HUDEP-2 (cell line): ENCODE data around the gene PDE4B.
"Not testable (repeated sequence)": the region's sequence is repeated elsewhere in the genome, so short reads cannot be mapped to it uniquely, and the experiment has no call there.

Source experiments
- DNase-seq, 76 experiments: peaks; one replicate each; lab custom pipeline; 2025; ENCODE audit not compliant: unreplicated experiment in 76 of 76; lab: John Stamatoyannopoulos, UW

The PDE4B gene

GRCh38 chr1:65986146-65986545 lies 193.5 kb downstream of the PDE4B start:
- no peak for DNase-seq

- no peak for DNase-seq
Observed at GRCh38 chr1:65990161-65990560, 197.5 kb downstream of the PDE4B start.

GRCh38 chr1:65991694-65992093 lies 199.0 kb downstream of the PDE4B start:
- no peak for DNase-seq

GRCh38 chr1:65992165-65992821 lies 199.6 kb downstream of the PDE4B start:
- no peak for DNase-seq

- DNase-seq, result no peak
Observed at GRCh38 chr1:65992831-65993271, 200.2 kb downstream of the PDE4B start.

GRCh38 chr1:65994223-65994622 lies 201.5 kb downstream of the PDE4B start:
- no peak for DNase-seq

GRCh38 chr1:65995336-65995735 lies 202.6 kb downstream of the PDE4B start:
- DNase-seq, result no peak

- no peak for DNase-seq
Observed at GRCh38 chr1:65995928-65996327, 203.2 kb downstream of the PDE4B start.

- DNase-seq, result no peak
Observed at GRCh38 chr1:65997693-65998092, 205.0 kb downstream of the PDE4B start.

- DNase-seq, result no peak
Observed at GRCh38 chr1:65998763-65999583, 206.3 kb downstream of the PDE4B start.

GRCh38 chr1:66000033-66000637 lies 207.4 kb downstream of the PDE4B start:
- DNase-seq, result no peak

GRCh38 chr1:66003690-66004089 lies 211.0 kb downstream of the PDE4B start:
- no peak for DNase-seq

- not testable (repeated sequence) for DNase-seq
Observed at GRCh38 chr1:66006534-66006933, 213.8 kb downstream of the PDE4B start.

- no peak for DNase-seq
Observed at GRCh38 chr1:66012106-66012784, 219.6 kb downstream of the PDE4B start.

- DNase-seq, result no peak
Observed at GRCh38 chr1:66013371-66013770, 220.7 kb downstream of the PDE4B start.

- no peak for DNase-seq
Observed at GRCh38 chr1:66022904-66023620, 230.4 kb downstream of the PDE4B start.

GRCh38 chr1:66025188-66025587 lies 232.5 kb downstream of the PDE4B start:
- DNase-seq, result no peak

GRCh38 chr1:66028035-66028434 lies 235.3 kb downstream of the PDE4B start:
- no peak for DNase-seq

GRCh38 chr1:66033781-66034180 lies 241.1 kb downstream of the PDE4B start:
- DNase-seq, result no peak

- no peak for DNase-seq
Observed at GRCh38 chr1:66035616-66036245, 243.0 kb downstream of the PDE4B start.
